ENCODE results near the gene HMGCL. TPM values are rescaled to one million over a fixed set of nuclear protein-coding genes. Genes with fewer than 3 reads are reported as not detected.

The HMGCL gene
- total and polyA plus RNA-seq, 2 of the 13 experiments (the other 11 are each of a cell fraction or from before 2014, with no cell fraction given), result 21.3 to 41.4 TPM

- TF ChIP-seq NRL (CRISPR knock-in tag; IDR thresholded peaks at IDR 0.05; ENCODE audit: borderline replicate concordance) (peak; percentile 67; the same call in 1 of the 2 replicates), SIN3B (IDR thresholded peaks at IDR 0.05; ENCODE audit: low read length) (peak; percentile 53; the same call in 1 of the 2 replicates), ZNF646 (CRISPR knock-in tag; IDR thresholded peaks at IDR 0.05) (0 out of 2 replicates have a peak, but pooled peaks have one; percentile 9), STAG1 (CRISPR knock-in tag; IDR thresholded peaks at IDR 0.05) (no peak), SP4 (CRISPR knock-in tag; IDR thresholded peaks at IDR 0.05) (peak; percentile 94), ZNF724P (CRISPR knock-in tag; IDR thresholded peaks at IDR 0.05; ENCODE audit: borderline replicate concordance) (peak; percentile 30; the same call in 1 of the 2 replicates), ZBTB44 (CRISPR knock-in tag; IDR thresholded peaks at IDR 0.05) (no peak; the same call in 1 of the 2 replicates), SMYD3 (CRISPR knock-in tag; IDR thresholded peaks at IDR 0.05) (no peak), TFDP1 (CRISPR knock-in tag; IDR thresholded peaks at IDR 0.05; ENCODE audit: borderline replicate concordance) (peak; percentile 84), TAF15 (IDR thresholded peaks at IDR 0.05; ENCODE audit: low read depth, low read length, poor library complexity, severe bottlenecking) (peak; percentile 88), FOSL2 (CRISPR knock-in tag; IDR thresholded peaks at IDR 0.05) (peak; percentile 48), RBM22 (optimal IDR thresholded peaks at IDR 0.05; ENCODE audit: low read length) (no peak), ZNF672 (CRISPR knock-in tag; IDR thresholded peaks at IDR 0.05) (no peak), MEIS1 (CRISPR knock-in tag; IDR thresholded peaks at IDR 0.05; ENCODE audit: borderline replicate concordance) (peak; percentile 20; the same call in 1 of the 2 replicates), POGK (CRISPR knock-in tag; conservative IDR thresholded peaks at IDR 0.05) (no peak; the same call in none of the 2 replicates), POLR2AphosphoS5 (IDR thresholded peaks at IDR 0.05; ENCODE audit: low read depth, low read length) (peak; percentile 86), ZNF619 (CRISPR knock-in tag; IDR thresholded peaks at IDR 0.05) (no peak)
These were observed 24.6 kb downstream of the HMGCL start, which contains the start of gene GALE (continued) for GRCh38 chr1:23800400-23801337.
